Measurements from ENCODE around the gene HDGFL3. TPM values are rescaled to one million over a fixed set of nuclear protein-coding genes. Genes with fewer than 3 reads are reported as not detected.
"Not testable (repeated sequence)": the region's sequence is repeated elsewhere in the genome, so short reads cannot be mapped to it uniquely, and the experiment has no call there.

The HDGFL3 gene
- 96.4 TPM for polyA plus RNA-seq (ENCODE audit: insufficient read length)
- long read RNA-seq, donor 1, full-length matches to known transcripts: 32 of 72 reads
- long read RNA-seq, donor 1, partial matches to known transcripts: 40 of 72 reads
- long read RNA-seq, donor 1, other reads (novel, unspliced or antisense): 0 of 72 reads
- long read RNA-seq, donor 2, full-length matches to known transcripts: 16 of 38 reads
- long read RNA-seq, donor 2, partial matches to known transcripts: 22 of 38 reads
- long read RNA-seq, donor 2, other reads (novel, unspliced or antisense): 0 of 38 reads
- long read RNA-seq, donor 3, full-length matches to known transcripts: 23 of 29 reads
- long read RNA-seq, donor 3, partial matches to known transcripts: 6 of 29 reads
- long read RNA-seq, donor 3, other reads (novel, unspliced or antisense): 0 of 29 reads
- long read RNA-seq, donor 4: 0 reads
- long read RNA-seq, donor 5, full-length matches to known transcripts: 25 of 37 reads
- long read RNA-seq, donor 5, partial matches to known transcripts: 12 of 37 reads
- long read RNA-seq, donor 5, other reads (novel, unspliced or antisense): 0 of 37 reads
- long read RNA-seq, donor 6, full-length matches to known transcripts: 28 of 59 reads
- long read RNA-seq, donor 6, partial matches to known transcripts: 31 of 59 reads
- long read RNA-seq, donor 6, other reads (novel, unspliced or antisense): 0 of 59 reads
- long read RNA-seq, donor 7, full-length matches to known transcripts: 27 of 59 reads
- long read RNA-seq, donor 7, partial matches to known transcripts: 32 of 59 reads
- long read RNA-seq, donor 7, other reads (novel, unspliced or antisense): 0 of 59 reads
- long read RNA-seq, donor 8, full-length matches to known transcripts: 5 of 5 reads
- long read RNA-seq, donor 8, partial matches to known transcripts: 0 of 5 reads
- long read RNA-seq, donor 8, other reads (novel, unspliced or antisense): 0 of 5 reads

DNA sequence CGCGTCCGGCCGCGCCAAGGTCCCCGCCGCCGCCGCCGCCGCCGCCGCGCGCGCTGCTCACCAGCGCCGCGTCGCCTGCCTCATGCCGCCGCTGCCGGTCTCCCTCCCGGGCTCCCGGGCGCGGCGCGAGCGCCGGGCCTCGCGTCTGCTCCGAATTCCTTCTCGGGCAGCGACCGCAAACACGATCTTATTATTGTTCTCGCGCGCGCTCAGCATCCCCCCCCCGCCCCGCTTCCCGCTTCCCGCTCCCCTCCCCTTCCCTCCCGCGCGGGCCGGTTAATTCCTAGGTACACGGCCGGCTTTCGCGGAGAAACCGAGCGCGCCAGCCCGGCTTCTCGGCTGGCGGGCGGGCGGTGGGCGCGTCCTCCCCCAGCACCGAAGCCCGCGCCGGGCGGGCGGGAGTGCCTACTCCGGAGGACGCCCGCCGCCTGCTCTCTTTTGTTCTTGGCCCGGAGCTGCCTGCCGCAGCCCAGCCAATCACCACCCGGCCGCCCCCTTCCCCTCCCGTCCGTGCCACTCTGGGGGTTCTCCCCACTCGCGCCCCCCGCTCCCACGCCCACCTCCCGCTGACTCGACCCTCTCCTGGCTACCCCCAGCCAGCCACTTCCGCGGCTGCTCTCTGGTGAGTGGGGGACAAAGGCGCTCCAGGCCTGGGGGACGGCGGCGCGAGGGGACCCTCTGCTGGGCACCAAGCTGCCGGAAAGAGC is at the start of gene HDGFL3:
TSS of gene HDGFL3 (minus strand) at position 164 of the 707 bp plus-strand sequence. CDS start 409 bp downstream, outside the sequence.
- DNase-seq: peak; percentile 77

DNA sequence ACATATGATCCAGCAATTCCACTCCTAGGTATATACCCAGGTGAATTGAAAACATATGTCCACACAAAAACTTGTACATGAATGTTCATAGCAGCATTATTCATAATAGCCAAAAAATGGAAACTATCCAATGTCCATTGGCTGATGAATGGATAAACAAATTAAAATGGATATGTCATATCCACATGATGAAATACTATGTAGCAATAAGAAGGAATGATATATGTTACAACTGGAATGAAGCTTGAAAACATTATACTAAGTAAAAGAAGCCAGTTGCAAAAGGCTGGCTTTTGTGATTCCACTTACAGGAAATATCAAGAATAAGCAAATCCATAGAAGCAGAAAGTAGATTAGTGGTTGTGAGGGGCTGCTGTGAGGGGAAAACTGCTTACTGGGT is 43.2 kb upstream of the HDGFL3 start:
- no peak for DNase-seq

GRCh38 chr15:83249030-83249343 is 41.4 kb upstream of the HDGFL3 start:
- no peak for DNase-seq

- DNase-seq: peak; percentile 79
Observed at GRCh38 chr15:83248151-83249029, 40.8 kb upstream of the HDGFL3 start.

DNA sequence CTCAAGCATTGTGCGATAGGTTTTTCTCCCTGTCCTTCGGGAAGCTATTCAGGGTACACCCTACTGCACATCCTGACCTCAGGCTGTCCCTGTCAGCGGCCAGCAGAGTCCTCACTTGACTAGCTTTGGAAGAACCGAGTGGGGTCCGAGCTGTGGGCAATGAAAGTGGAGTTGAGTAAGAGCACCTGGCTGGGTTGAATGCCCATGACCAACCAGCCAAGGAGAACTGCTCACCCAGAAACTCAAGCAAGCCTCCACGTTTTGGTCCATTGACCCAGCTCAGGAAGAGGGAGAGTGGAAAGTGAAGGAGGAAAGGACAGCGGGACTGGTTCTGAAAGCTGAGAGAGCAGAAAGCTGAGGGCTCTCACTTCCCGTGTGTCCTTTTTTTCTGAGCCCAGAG is 36.0 kb upstream of the HDGFL3 start:
- no peak for DNase-seq

GRCh38 chr15:83230242-83230641 is 22.6 kb upstream of the HDGFL3 start:
- DNase-seq: no peak

GRCh38 chr15:83225449-83225848 is 17.8 kb upstream of the HDGFL3 start:
- no peak for DNase-seq

GRCh38 chr15:83221781-83222180 is 14.2 kb upstream of the HDGFL3 start:
- not testable (repeated sequence) for DNase-seq

- DNase-seq: no peak
Observed at GRCh38 chr15:83219026-83219425, 11.4 kb upstream of the HDGFL3 start.

DNA sequence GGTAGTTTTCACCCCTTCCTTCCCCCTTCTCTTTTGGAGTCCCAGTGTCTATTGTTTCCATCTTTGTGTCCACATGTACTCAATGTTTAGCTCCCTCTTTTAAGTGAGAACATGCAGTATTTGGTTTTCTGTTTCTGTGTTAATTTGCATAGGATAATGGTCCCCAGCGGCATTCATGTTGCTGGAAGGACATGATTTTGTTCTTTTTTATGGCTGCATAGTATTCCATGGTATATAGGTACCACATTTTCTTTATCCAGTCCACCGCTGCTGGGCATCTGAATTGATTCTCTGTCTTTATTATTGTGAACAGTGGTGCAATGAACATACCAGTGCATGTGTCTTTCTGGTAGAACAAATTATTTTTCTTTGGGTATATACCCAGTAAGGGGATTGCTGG is 7.7 kb upstream of the HDGFL3 start:
- DNase-seq: no peak

- no peak for DNase-seq
Observed at GRCh38 chr15:83210619-83211018, 3.0 kb upstream of the HDGFL3 start.

- no peak for DNase-seq
Observed at GRCh38 chr15:83209333-83209732, 1.7 kb upstream of the HDGFL3 start.

DNA sequence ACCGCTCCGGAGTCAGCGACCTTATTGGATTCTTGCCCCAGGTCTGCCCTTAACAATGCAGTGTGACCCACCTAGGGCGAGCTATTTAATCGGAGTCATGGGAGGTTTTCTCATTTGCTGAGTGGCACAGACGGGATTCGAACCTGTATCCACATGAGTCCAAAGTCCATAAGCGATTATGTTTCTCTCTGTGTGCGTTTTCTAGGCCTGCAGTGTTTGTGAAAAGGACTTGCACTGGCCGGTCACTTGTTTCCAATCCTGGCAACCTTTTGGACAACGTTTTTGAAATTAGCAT is 691 bp upstream of the HDGFL3 start:
- DNase-seq: no peak

DNA sequence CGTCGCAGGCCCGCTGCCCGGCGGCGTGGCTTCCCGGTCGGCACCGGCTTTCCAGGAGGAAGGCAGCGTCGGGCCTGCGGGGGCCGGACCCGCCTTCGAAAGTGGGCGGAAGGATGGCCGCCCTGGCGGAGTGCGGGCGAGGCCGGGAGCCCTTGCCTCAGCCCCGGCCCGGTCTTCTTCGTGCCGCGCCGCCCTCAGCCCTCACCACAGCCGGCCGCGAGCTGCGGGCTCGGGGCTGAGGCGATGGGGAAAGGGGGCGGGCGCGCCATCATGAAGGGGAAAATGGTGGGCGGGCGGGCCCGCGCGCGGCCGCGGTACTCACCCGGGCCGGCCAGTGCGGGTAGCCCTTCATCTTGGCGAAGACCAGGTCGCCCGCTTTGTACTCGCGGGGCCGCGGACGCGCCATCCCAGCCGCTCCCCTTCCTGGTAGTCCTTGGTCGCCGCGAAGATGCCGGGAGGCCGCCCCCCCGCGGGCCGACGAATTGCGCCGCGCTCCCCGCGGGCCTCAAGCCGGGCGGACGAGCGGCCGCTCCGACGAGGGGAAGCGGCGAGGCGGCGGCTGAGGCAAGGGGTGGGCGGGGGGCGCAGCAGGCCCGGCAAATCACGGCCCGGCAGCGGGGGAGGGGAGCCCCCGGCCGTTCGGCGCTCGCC is 489 bp downstream of the HDGFL3 start:
- peak; percentile 50 for DNase-seq

DNA sequence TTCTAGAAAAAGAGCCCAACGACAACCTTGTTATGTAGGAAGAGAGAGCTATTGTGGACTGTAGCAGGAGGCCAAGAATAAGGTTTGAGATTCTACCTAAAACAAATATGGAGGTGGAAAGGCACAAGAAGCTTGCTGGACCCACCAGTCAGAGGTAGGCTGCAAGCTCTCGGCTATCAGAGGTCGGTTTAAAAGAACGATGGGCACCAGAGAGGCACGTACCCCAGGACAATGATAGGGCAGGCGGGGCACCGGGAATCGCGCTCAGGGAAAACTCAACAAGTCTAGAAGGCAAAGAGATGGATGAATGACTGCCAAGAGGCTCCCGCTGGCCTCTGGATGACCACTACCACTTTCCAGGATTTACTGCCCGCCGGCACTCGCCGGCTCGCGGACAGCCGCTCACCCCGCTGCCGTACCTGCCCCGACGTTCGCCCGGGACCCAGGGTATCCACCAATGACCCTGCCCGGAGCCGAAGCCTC is 1.1 kb downstream of the HDGFL3 start:
- DNase-seq: peak; percentile 31

- DNase-seq: no peak
Observed at GRCh38 chr15:83205725-83206324, 1.8 kb downstream of the HDGFL3 start.

GRCh38 chr15:83204697-83205096 is 2.9 kb downstream of the HDGFL3 start:
- DNase-seq: no peak

DNA sequence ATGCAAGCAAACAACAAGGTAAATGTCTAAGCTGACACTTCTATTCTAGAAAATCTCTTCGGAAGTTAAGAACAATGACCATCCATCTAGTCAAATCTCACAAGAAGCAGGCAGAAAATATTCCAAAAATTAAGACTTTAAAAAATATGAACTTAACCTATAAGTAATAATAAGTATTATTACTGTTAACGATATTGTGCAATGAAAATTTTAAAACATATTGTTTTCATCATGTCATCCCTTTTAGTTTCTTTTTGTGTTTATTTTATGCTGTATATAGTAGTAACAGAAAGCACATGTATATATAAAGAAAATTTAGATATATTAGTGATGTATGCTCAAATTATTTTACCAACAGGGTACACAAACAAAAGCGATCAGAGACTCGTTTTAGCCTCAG is 4.1 kb downstream of the HDGFL3 start:
- DNase-seq: no peak

- no peak for DNase-seq
Observed at GRCh38 chr15:83200589-83200988, 7.0 kb downstream of the HDGFL3 start.

DNA sequence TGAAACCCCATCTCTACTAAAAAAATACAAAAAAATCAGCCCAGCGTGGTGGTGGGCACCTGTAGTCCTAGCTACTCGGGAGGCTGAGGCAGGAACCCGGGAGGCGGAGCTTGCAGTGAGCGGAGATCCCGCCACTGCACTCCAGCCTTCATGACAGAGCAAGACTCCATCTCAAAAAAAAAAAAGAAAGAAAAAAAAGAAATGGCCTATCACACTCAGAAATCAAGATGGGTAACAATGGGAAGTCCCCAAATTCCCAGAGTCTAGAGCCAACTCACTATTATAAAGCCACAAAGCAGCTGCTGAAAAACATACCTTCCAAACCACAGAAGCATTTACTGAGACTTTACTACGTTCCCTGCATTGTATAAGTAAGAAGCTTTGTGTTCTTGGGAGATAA is 7.5 kb downstream of the HDGFL3 start:
- DNase-seq: no peak

DNA sequence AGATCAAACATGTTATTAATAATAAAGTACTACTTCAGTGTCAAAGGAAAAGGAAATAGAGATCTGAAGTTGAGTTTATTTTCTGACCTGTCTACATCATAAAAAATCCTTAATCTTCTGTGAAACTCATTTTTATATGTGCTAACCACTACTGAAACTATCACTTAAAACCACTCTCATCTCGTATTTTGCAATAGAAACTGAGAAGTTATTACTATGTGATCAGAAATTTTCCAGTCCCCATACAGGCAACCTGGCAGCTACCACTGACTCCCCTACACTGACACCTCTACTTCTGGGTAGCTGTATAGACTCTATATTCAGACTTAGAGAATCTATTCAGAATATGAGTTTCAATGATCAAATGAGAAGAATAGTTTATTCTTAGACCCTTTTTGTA is 8.3 kb downstream of the HDGFL3 start:
- no peak for DNase-seq
